Upper lobe of left lung (tissue), 6 donors: ENCODE measurements around the gene SPG7. TPM values are rescaled to one million over a fixed set of nuclear protein-coding genes. Genes with fewer than 3 reads are reported as not detected.

Experiments
- ATAC-seq, 2 donors: fragments of 200-7000 bp; cut with Tn5 transposase; one replicate each; pipeline ENCODE4 v1.9.1; 2022; ENCODE audit warnings: mild to moderate bottlenecking in 2 of 2, moderate library complexity in 2 of 2; ENCODE audit not compliant: low FRiP score in 2 of 2
- DNase-seq, 2 donors: peaks; one replicate each; pipeline ENCODE4 v3.0.0-alpha.2; 2019 to 2020
- H3K27ac ChIP-seq, 4 donors: fragments of 200-600 bp; sonication (generic); one replicate each; pipeline ENCODE4 v1.5.1; 2016 to 2019
- H3K27me3 ChIP-seq, 4 donors: fragments of 200-600 bp; sonication (generic); one replicate each; pipeline ENCODE4 v1.5.1; 2017 to 2019
- H3K36me3 ChIP-seq, 4 donors: fragments of 200-600 bp; sonication (generic); one replicate each; pipeline ENCODE4 v1.5.1; 2016 to 2019
- H3K4me1 ChIP-seq, 4 donors: fragments of 200-600 bp; sonication (generic); one replicate each; pipeline ENCODE4 v1.5.1; 2018 to 2019
- H3K4me3 ChIP-seq, 4 donors: fragments of 200-600 bp; sonication (generic); one replicate each; pipeline ENCODE4 v1.5.1; 2017 to 2019; ENCODE audit warnings: mild to moderate bottlenecking in 2 of 4, moderate library complexity in 1 of 4
- H3K9me3 ChIP-seq, 4 donors: fragments of 200-600 bp; sonication (generic); one replicate each; pipeline ENCODE4 v1.5.1; 2018 to 2019
- CTCF ChIP-seq, 6 experiments: fragments of 450-650 bp in 4 of 6; fragments of 200-600 bp in 2 of 6; sonication (generic) in 2 of 6; IDR thresholded peaks; one replicate each; pipeline ENCODE4 v1.5.1; 2016 to 2019; ENCODE audit warnings: antibody characterized with exemption in 6 of 6
- EP300 ChIP-seq, 4 donors: sonication (generic); formaldehyde crosslinking; IDR thresholded peaks; one replicate each; pipeline ENCODE4 v1.5.1; 2017; ENCODE audit warnings: antibody characterized with exemption in 4 of 4, control low read depth in 2 of 4
- POLR2A ChIP-seq, 4 donors: fragments of 450-650 bp; IDR thresholded peaks; one replicate each; pipeline ENCODE4 v1.5.1; 2016 to 2017; ENCODE audit warnings: antibody characterized with exemption in 4 of 4, mild to moderate bottlenecking in 2 of 4
- POLR2AphosphoS5 ChIP-seq, 2 donors: sonication (generic); formaldehyde crosslinking; IDR thresholded peaks; one replicate each; pipeline ENCODE4 v1.5.1; 2017; ENCODE audit warnings: antibody characterized with exemption in 2 of 2
- WGBS, 2 donors: methylation state at CpG; one replicate each; pipeline ENCODE4 v1.1.5; 2017 to 2018; 5-methylcytosine and 5-hydroxymethylcytosine counted together
- total RNA-seq, 6 donors: library from RNA; depleted of rRNA in 4 of 6; stranded (reverse); fragments of >200 nt in 4 of 6; gene quantifications; one replicate each; pipeline versions ENCODE4 v1.1.0 to v1.2.1, GENCODE V29; 2016 to 2021
- donor health status: DM: no; HTN: no; CAD: no; lungs with moderate emphysema.
- donor health status: DM: no; HTN: yes; CAD: no; lungs with severe emphysema.

Gene SPG7
- total RNA-seq, 6 donors from 2014 or later: 72.6 to 419 (median 111) TPM

GRCh38 chr16:89495121-89495520 is 13.1 kb upstream of the SPG7 start:
- ATAC-seq: no peak
- DNase-seq: no peak
- Histone ChIP-seq H3K4me3 (no peak overlapping the region), H3K27ac (no peak overlapping the region), H3K36me3 (peaks cover 0 to 7% (median 4%) of the 10 kb centered on the region in 4 donors), H3K4me1 (peaks cover 12 to 27% (median 13%) of the 10 kb centered on the region in 4 donors), H3K27me3 (no peaks in the 10 kb centered on the region), H3K9me3 (no peaks in the 10 kb centered on the region)
- TF ChIP-seq EP300 (IDR thresholded peaks at IDR 0.05): no peak
- TF ChIP-seq POLR2A (IDR thresholded peaks at IDR 0.05): no peak
- no peak for TF ChIP-seq CTCF (IDR thresholded peaks at IDR 0.05)
- TF ChIP-seq POLR2AphosphoS5 (IDR thresholded peaks at IDR 0.05): no peak
- 64 to 67% methylated on average over 3 of the region's 3 CpGs for WGBS, 2 donors

- no peak for TF ChIP-seq POLR2A (IDR thresholded peaks at IDR 0.05)
- peak in 1 of 2 donors; percentile 33 for TF ChIP-seq POLR2AphosphoS5 (IDR thresholded peaks at IDR 0.05)
- TF ChIP-seq CTCF (IDR thresholded peaks at IDR 0.05): no peak
- peak in 1 of 4 donors; percentile 13 for TF ChIP-seq EP300 (IDR thresholded peaks at IDR 0.05)
- Histone ChIP-seq H3K4me1 (peaks cover 0 to 9% (median 0%) of the 10 kb centered on the region in 4 donors), H3K27ac (no peak overlapping the region), H3K36me3 (peaks cover 0 to 6% (median 2%) of the 10 kb centered on the region in 4 donors), H3K4me3 (no peak overlapping the region), H3K27me3 (no peaks in the 10 kb centered on the region), H3K9me3 (no peaks in the 10 kb centered on the region)
- 74 to 92% methylated on average over 8 to 10 of the region's 10 CpGs for WGBS, 2 donors
- DNase-seq (no peak), ATAC-seq (peak in 1 of 2 donors; percentile 47)
These were observed 9.4 kb upstream of the SPG7 start for GRCh38 chr16:89498839-89499238.

GRCh38 chr16:89499767-89500166 is 8.4 kb upstream of the SPG7 start:
- Histone ChIP-seq H3K4me3 (no peak overlapping the region), H3K36me3 (peaks cover 0 to 6% (median 2%) of the 10 kb centered on the region in 4 donors), H3K27ac (no peak overlapping the region), H3K27me3 (no peaks in the 10 kb centered on the region), H3K4me1 (peaks cover 0 to 15% (median 1%) of the 10 kb centered on the region in 4 donors), H3K9me3 (no peaks in the 10 kb centered on the region)
- TF ChIP-seq EP300 (IDR thresholded peaks at IDR 0.05) (no peak), POLR2A (IDR thresholded peaks at IDR 0.05) (no peak), CTCF (IDR thresholded peaks at IDR 0.05) (no peak), POLR2AphosphoS5 (IDR thresholded peaks at IDR 0.05) (no peak)
- DNase-seq (no peak), ATAC-seq (no peak)
- 84 to 97% methylated on average over 3 of the region's 3 CpGs for WGBS, 2 donors

- Histone ChIP-seq H3K9me3 (no peaks in the 10 kb centered on the region), H3K27ac (peak overlapping the region; percentile 52 to 74 (median 56)), H3K27me3 (no peaks in the 10 kb centered on the region), H3K4me3 (no peak overlapping the region), H3K4me1 (peaks cover 23 to 40% (median 24%) of the 10 kb centered on the region in 4 donors), H3K36me3 (peaks cover 0 to 6% (median 2%) of the 10 kb centered on the region in 4 donors)
- TF ChIP-seq POLR2AphosphoS5 (IDR thresholded peaks at IDR 0.05) (peak; percentile 31 to 42), CTCF (IDR thresholded peaks at IDR 0.05) (no peak), POLR2A (IDR thresholded peaks at IDR 0.05) (no peak), EP300 (IDR thresholded peaks at IDR 0.05) (peak in 2 of 4 donors; percentile 54 to 72)
- WGBS, 2 donors: 54 to 71% methylated on average over 17 to 21 of the region's 21 CpGs
- DNase-seq (peak in 1 of 2 donors; percentile 86), ATAC-seq (peak; percentile 43 to 91)
These were observed 5.9 kb upstream of the SPG7 start for GRCh38 chr16:89502081-89502843.
